Measurements from ENCODE around the gene S100P. TPM values are rescaled to one million over a fixed set of nuclear protein-coding genes. Genes with fewer than 3 reads are reported as not detected.
A peak's percentile ranks its signal among the peaks of the same experiment; 100 is the strongest.

S100P gene
- total RNA-seq, 1 donor = not detected

- H3K4me3 ChIP-seq (ENCODE audit: low read depth, low read length) = peak overlapping the region; percentile 95
- no peak for TF ChIP-seq CTCF (IDR thresholded peaks at IDR 0.05; ENCODE audit: insufficient read depth, low read length)
- no peak for DNase-seq (ENCODE audit: low read depth)
Measured at GRCh38 chr4:6716958-6717655, 23.4 kb downstream of the S100P start.

- TF ChIP-seq CTCF (IDR thresholded peaks at IDR 0.05; ENCODE audit: insufficient read depth, low read length) = no peak
- H3K4me3 ChIP-seq (ENCODE audit: low read depth, low read length) = no peak overlapping the region
- no peak for DNase-seq (ENCODE audit: low read depth)
Measured at GRCh38 chr4:6718932-6719610, 25.4 kb downstream of the S100P start.

GRCh38 chr4:6719611-6720179 lies 26.0 kb downstream of the S100P start:
- no peak overlapping the region for H3K4me3 ChIP-seq (ENCODE audit: low read depth, low read length)
- DNase-seq (ENCODE audit: low read depth) = no peak
- TF ChIP-seq CTCF (IDR thresholded peaks at IDR 0.05; ENCODE audit: insufficient read depth, low read length) = no peak

GRCh38 chr4:6720202-6720699 lies 26.6 kb downstream of the S100P start:
- TF ChIP-seq CTCF (IDR thresholded peaks at IDR 0.05; ENCODE audit: insufficient read depth, low read length) = peak; percentile 95
- H3K4me3 ChIP-seq (ENCODE audit: low read depth, low read length) = no peak overlapping the region
- peak; percentile 77 for DNase-seq (ENCODE audit: low read depth)

GRCh38 chr4:6721121-6721520 lies 27.4 kb downstream of the S100P start:
- no peak for DNase-seq (ENCODE audit: low read depth)
- TF ChIP-seq CTCF (IDR thresholded peaks at IDR 0.05; ENCODE audit: insufficient read depth, low read length) = no peak
- H3K4me3 ChIP-seq (ENCODE audit: low read depth, low read length) = no peak overlapping the region

GRCh38 chr4:6722891-6723290 lies 29.2 kb downstream of the S100P start:
- DNase-seq (ENCODE audit: low read depth) = no peak
- no peak overlapping the region for H3K4me3 ChIP-seq (ENCODE audit: low read depth, low read length)
- TF ChIP-seq CTCF (IDR thresholded peaks at IDR 0.05; ENCODE audit: insufficient read depth, low read length) = no peak

Measured in fibroblast of the aortic adventitia (primary cell).